ENCODE results near the gene CEP57L1. TPM values are rescaled to one million over a fixed set of nuclear protein-coding genes. Genes with fewer than 3 reads are reported as not detected.

The CEP57L1 gene
- polyA plus RNA-seq, 1 donor from 2014 or later: 19.7 TPM

DNA sequence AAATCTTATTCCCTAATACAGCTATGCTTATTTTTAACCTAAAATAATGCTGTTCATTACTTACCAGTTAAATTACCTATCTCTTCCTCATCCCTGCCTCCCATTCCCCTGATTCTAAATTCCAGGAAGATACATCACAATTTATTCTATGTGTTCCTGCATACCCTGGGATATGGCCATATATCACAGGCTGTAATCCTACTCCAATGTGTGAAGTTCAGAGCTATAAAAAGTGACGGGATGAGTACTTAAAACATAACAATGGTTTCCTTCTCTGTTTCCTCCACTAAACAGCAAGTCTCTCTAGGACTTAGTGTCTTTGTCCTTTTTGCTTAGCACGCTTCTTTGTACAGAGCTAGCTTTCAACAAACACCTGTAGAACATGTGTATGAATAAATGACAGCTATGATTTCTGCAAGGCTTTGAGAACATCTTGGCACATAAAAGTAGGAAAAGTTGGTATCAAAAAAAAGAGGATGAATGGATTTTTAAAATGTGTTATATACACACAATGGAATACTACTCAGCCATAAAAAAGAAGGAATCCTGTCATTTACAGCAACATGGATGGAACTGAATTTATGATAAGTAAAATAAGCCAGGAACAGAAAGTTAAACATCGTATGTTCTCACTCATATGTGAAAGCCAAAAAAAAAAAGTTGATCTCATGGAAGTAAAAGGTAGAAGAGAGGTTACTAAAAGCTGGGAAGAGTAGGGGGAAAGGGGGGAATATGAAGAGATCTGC is 46.5 kb upstream of the CEP57L1 start:
- Histone ChIP-seq H3K4me2 (ENCODE audit: low read length) (no peak overlapping the region), H4K20me1 (ENCODE audit: insufficient read depth) (no peaks in the 10 kb centered on the region), H3F3A (ENCODE audit: insufficient read depth, low read length, poor library complexity, severe bottlenecking) (no peaks in the 10 kb centered on the region), H3K79me2 (replicated peaks; ENCODE audit: insufficient read depth, low read length) (no peaks in the 10 kb centered on the region), H3K36me3 (ENCODE audit: insufficient read depth, low read length) (no peaks in the 10 kb centered on the region), H3K4me3 (ENCODE audit: low read length) (no peak overlapping the region), H3K9me3 (ENCODE audit: low read length) (no peaks in the 10 kb centered on the region), H3K9ac (ENCODE audit: low read length) (no peak overlapping the region), H3K27ac (ENCODE audit: low read length) (no peak overlapping the region), H3K27me3 (ENCODE audit: insufficient read depth, low read depth, low read length) (no peaks in the 10 kb centered on the region), H2AFZ (ENCODE audit: low read depth, low read length) (no peak overlapping the region), H3K9me2 (ENCODE audit: insufficient read depth, low read length) (no peaks in the 10 kb centered on the region)
- TF ChIP-seq REST (IDR thresholded peaks at IDR 0.05; ENCODE audit: borderline replicate concordance) (no peak), MXI1 (conservative IDR thresholded peaks at IDR 0.05; ENCODE audit: poor library complexity, severe bottlenecking) (no peak), SMC3 (conservative IDR thresholded peaks at IDR 0.05; ENCODE audit: poor library complexity) (no peak), TAF1 (IDR thresholded peaks at IDR 0.05; ENCODE audit: low read depth) (no peak)

DNA sequence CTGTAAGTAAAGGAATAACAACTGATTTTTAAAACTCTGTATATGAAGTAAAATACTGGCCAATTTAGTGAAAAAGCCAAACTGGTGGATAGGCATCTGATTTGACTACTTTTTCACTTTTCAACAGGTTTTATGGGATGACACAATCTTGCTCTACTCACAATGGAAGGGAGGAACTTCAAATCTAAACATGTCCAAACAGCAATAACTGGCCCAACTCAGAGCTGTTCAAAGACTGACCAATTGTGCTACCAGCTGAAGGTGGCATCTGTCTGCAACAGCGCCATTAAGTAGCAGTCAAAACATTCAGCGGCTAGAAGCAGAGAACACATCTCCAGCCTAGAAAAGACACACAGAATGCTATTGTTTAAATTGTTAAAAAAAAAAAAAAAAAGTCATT is 45.3 kb upstream of the CEP57L1 start:
- Histone ChIP-seq H3K4me3 (ENCODE audit: low read length) (no peak overlapping the region), H3K27me3 (ENCODE audit: insufficient read depth, low read depth, low read length) (no peaks in the 10 kb centered on the region), H3F3A (ENCODE audit: insufficient read depth, low read length, poor library complexity, severe bottlenecking) (no peaks in the 10 kb centered on the region), H3K9me2 (ENCODE audit: insufficient read depth, low read length) (no peaks in the 10 kb centered on the region), H3K9me3 (ENCODE audit: low read length) (no peaks in the 10 kb centered on the region), H3K4me2 (ENCODE audit: low read length) (no peak overlapping the region), H2AFZ (ENCODE audit: low read depth, low read length) (no peak overlapping the region), H3K79me2 (replicated peaks; ENCODE audit: insufficient read depth, low read length) (no peaks in the 10 kb centered on the region), H3K9ac (ENCODE audit: low read length) (no peak overlapping the region), H3K27ac (ENCODE audit: low read length) (no peak overlapping the region), H4K20me1 (ENCODE audit: insufficient read depth) (no peaks in the 10 kb centered on the region), H3K36me3 (ENCODE audit: insufficient read depth, low read length) (no peaks in the 10 kb centered on the region)
- TF ChIP-seq REST (IDR thresholded peaks at IDR 0.05; ENCODE audit: borderline replicate concordance) (no peak), RAD21 (conservative IDR thresholded peaks at IDR 0.05) (no peak), POLR2AphosphoS5 (IDR thresholded peaks at IDR 0.05) (no peak), MXI1 (conservative IDR thresholded peaks at IDR 0.05; ENCODE audit: poor library complexity, severe bottlenecking) (no peak), CTCF (IDR thresholded peaks at IDR 0.05; ENCODE audit: poor library complexity, severe bottlenecking) (no peak), EZH2 (IDR thresholded peaks at IDR 0.05; ENCODE audit: borderline replicate concordance, insufficient read depth, low read length, poor library complexity, severe bottlenecking) (no peak), TAF1 (IDR thresholded peaks at IDR 0.05; ENCODE audit: low read depth) (no peak), EP300 (conservative IDR thresholded peaks at IDR 0.05; ENCODE audit: poor library complexity, severe bottlenecking) (no peak), SMC3 (conservative IDR thresholded peaks at IDR 0.05; ENCODE audit: poor library complexity) (no peak)
